ENCODE results near the gene MRPL53. TPM values are rescaled to one million over a fixed set of nuclear protein-coding genes. Genes with fewer than 3 reads are reported as not detected.

MRPL53 gene
- total and polyA plus RNA-seq, 2 of the 13 experiments (the other 11 are each of a cell fraction or from before 2014, with no cell fraction given) = 34.3 to 51.9 TPM

- peak; percentile 67; the same call in 1 of the 2 replicates for TF ChIP-seq ZNF224 (CRISPR knock-in tag; IDR thresholded peaks at IDR 0.05)
- TF ChIP-seq, protein P1, sequence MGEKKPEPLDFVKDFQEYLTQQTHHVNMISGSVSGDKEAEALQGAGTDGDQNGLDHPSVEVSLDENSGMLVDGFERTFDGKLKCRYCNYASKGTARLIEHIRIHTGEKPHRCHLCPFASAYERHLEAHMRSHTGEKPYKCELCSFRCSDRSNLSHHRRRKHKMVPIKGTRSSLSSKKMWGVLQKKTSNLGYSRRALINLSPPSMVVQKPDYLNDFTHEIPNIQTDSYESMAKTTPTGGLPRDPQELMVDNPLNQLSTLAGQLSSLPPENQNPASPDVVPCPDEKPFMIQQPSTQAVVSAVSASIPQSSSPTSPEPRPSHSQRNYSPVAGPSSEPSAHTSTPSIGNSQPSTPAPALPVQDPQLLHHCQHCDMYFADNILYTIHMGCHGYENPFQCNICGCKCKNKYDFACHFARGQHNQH (CRISPR knock-in tag; IDR thresholded peaks at IDR 0.05) = 0 out of 2 replicates have a peak, but pooled peaks have one; percentile 4
- TF ChIP-seq ZC3H4 (CRISPR knock-in tag; IDR thresholded peaks at IDR 0.05; ENCODE audit: borderline replicate concordance) = no peak
- TF ChIP-seq MYC (CRISPR knock-in tag; IDR thresholded peaks at IDR 0.05; ENCODE audit: borderline replicate concordance) = no peak; the same call in 1 of the 2 replicates
- TF ChIP-seq ZNF720 (CRISPR knock-in tag; IDR thresholded peaks at IDR 0.05) = no peak
- TF ChIP-seq ZKSCAN8 (CRISPR knock-in tag; IDR thresholded peaks at IDR 0.05; ENCODE audit: borderline replicate concordance) = no peak
- TF ChIP-seq MEF2D (CRISPR knock-in tag; IDR thresholded peaks at IDR 0.05) = 0 out of 2 replicates have a peak, but pooled peaks have one; percentile 22
- peak; percentile 9; the same call in 1 of the 2 replicates for TF ChIP-seq DPF2 (CRISPR knock-in tag; IDR thresholded peaks at IDR 0.05; ENCODE audit: borderline replicate concordance, low read depth)
- TF ChIP-seq THAP9 (CRISPR knock-in tag; IDR thresholded peaks at IDR 0.05; ENCODE audit: borderline replicate concordance) = no peak
- no peak for TF ChIP-seq ZNF350 (CRISPR knock-in tag; IDR thresholded peaks at IDR 0.05; ENCODE audit: borderline replicate concordance, low read depth)
- no peak for TF ChIP-seq TP53 (CRISPR knock-in tag; conservative IDR thresholded peaks at IDR 0.05)
- TF ChIP-seq ZNF850 (CRISPR knock-in tag; conservative IDR thresholded peaks at IDR 0.05) = 0 out of 2 replicates have a peak, but pooled peaks have one; percentile 37
- no peak for TF ChIP-seq HNF4G (IDR thresholded peaks at IDR 0.05; ENCODE audit: borderline replicate concordance, low read depth, low read length)
- TF ChIP-seq HNF4G (CRISPR knock-in tag; IDR thresholded peaks at IDR 0.05; ENCODE audit: borderline replicate concordance, low read depth) = no peak
- TF ChIP-seq BCLAF1 (IDR thresholded peaks at IDR 0.05) = no peak
- TF ChIP-seq CENPT (CRISPR knock-in tag; IDR thresholded peaks at IDR 0.05; ENCODE audit: low read depth) = 0 out of 2 replicates have a peak, but pooled peaks have one; percentile 20
- TF ChIP-seq FOXC1 (CRISPR knock-in tag; IDR thresholded peaks at IDR 0.05; ENCODE audit: borderline replicate concordance) = peak; percentile 24; the same call in 1 of the 2 replicates
- TF ChIP-seq, protein P2, sequence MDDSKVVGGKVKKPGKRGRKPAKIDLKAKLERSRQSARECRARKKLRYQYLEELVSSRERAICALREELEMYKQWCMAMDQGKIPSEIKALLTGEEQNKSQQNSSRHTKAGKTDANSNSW (CRISPR knock-in tag; IDR thresholded peaks at IDR 0.05; ENCODE audit: borderline replicate concordance) = no peak
- peak; percentile 85 for TF ChIP-seq RBFOX2 (IDR thresholded peaks at IDR 0.05; ENCODE audit: low read depth, low read length)
- no peak for TF ChIP-seq ZNF552 (CRISPR knock-in tag; IDR thresholded peaks at IDR 0.05; ENCODE audit: borderline replicate concordance)
- no peak for TF ChIP-seq HOXA5 (CRISPR knock-in tag; IDR thresholded peaks at IDR 0.05)
Observed at GRCh38 chr2:74497777-74498499, 25.5 kb upstream of the MRPL53 start (continued).

Data from HepG2 (cell line).